Stimulated activated CD8-positive, alpha-beta memory T cell treated with anti-CD3 and anti-CD28 coated beads, Interleukin-15, amount 100 ng/mL, for 1 hour (primary cell): Measurements from ENCODE around the gene TIAL1.
"Not testable (repeated sequence)": the region's sequence is repeated elsewhere in the genome, so short reads cannot be mapped to it uniquely, and the experiment has no call there.

Experiments used
- DNase-seq: peaks from one replicate; pipeline ENCODE4 v3.0.0-alpha.2; 2020; ENCODE audit warnings: low read depth

The TIAL1 gene

GRCh38 chr10:119614686-119615085 is 17.9 kb upstream of the TIAL1 start:
- DNase-seq = no peak

- DNase-seq = no peak
Measured at GRCh38 chr10:119613741-119614140, 17.0 kb upstream of the TIAL1 start.

GRCh38 chr10:119611433-119611832 is 14.7 kb upstream of the TIAL1 start:
- DNase-seq = no peak

- no peak for DNase-seq
Measured at GRCh38 chr10:119609516-119609915, 12.8 kb upstream of the TIAL1 start.

GRCh38 chr10:119608316-119609155 is 11.8 kb upstream of the TIAL1 start:
- no peak for DNase-seq

GRCh38 chr10:119604468-119604867 is 7.7 kb upstream of the TIAL1 start:
- DNase-seq = no peak

GRCh38 chr10:119602241-119603095 is 5.7 kb upstream of the TIAL1 start:
- no peak for DNase-seq

GRCh38 chr10:119598397-119598796 is 1.6 kb upstream of the TIAL1 start:
- no peak for DNase-seq

- DNase-seq = no peak
Measured at GRCh38 chr10:119597405-119598186, 832 bp upstream of the TIAL1 start.

GRCh38 chr10:119595676-119596515 is 868 bp downstream of the TIAL1 start:
- DNase-seq = peak; percentile 28

GRCh38 chr10:119595134-119595675 is 1.6 kb downstream of the TIAL1 start:
- no peak for DNase-seq

GRCh38 chr10:119588071-119588470 is 8.7 kb downstream of the TIAL1 start:
- DNase-seq = no peak

- DNase-seq = no peak
Measured at GRCh38 chr10:119578355-119578754, 18.4 kb downstream of the TIAL1 start.

GRCh38 chr10:119575991-119576390 is 20.8 kb downstream of the TIAL1 start:
- DNase-seq = no peak

- no peak for DNase-seq
Measured at GRCh38 chr10:119575506-119575905, 21.3 kb downstream of the TIAL1 start.

- DNase-seq = no peak
Measured at GRCh38 chr10:119567978-119568377, 28.8 kb downstream of the TIAL1 start.

- no peak for DNase-seq
Measured at GRCh38 chr10:119562097-119562496, 34.7 kb downstream of the TIAL1 start.

GRCh38 chr10:119559511-119559910 is 37.3 kb downstream of the TIAL1 start:
- DNase-seq = not testable (repeated sequence)

GRCh38 chr10:119556081-119556480 is 40.7 kb downstream of the TIAL1 start:
- DNase-seq = not testable (repeated sequence)

GRCh38 chr10:119555178-119555784 is 41.5 kb downstream of the TIAL1 start:
- no peak for DNase-seq

- DNase-seq = no peak
Measured at GRCh38 chr10:119550827-119551226, 45.9 kb downstream of the TIAL1 start.
